B cell (primary cell): ENCODE results near the gene GATA6. TPM values are rescaled to one million over a fixed set of nuclear protein-coding genes. Genes with fewer than 3 reads are reported as not detected.

ENCODE experiments used
- ATAC-seq: fragments of 200-7000 bp; cut with Tn5 transposase; one replicate; pipeline ENCODE4 v1.10.0; 2021; ENCODE audit warnings: low read depth, mild to moderate bottlenecking, moderate number of reproducible peaks, moderate library complexity
- CTCF ChIA-PET: fragments of 350-600 bp; sonication (Branson Sonifier 250); formaldehyde crosslinking; loops from one replicate; lab custom pipeline; 2021; ENCODE audit warnings: antibody characterized with exemption, inconsistent platforms; lab: Charles Lee
- POLR2A ChIA-PET: fragments of 350-600 bp; sonication (Branson Sonifier 250); formaldehyde crosslinking; loops from one replicate; lab custom pipeline; 2021; ENCODE audit warnings: antibody characterized with exemption; lab: Charles Lee
- DNase-seq: peaks from one replicate; pipeline ENCODE4 v3.0.0; 2013
- H2AFZ ChIP-seq: 2 replicates; pipeline ENCODE4 v1.6.1; 2012; ENCODE audit warnings: mild to moderate bottlenecking, low read depth, low read length; ENCODE audit not compliant: insufficient read depth, poor library complexity, severe bottlenecking
- H3K27ac ChIP-seq, 2 donors: 1 replicate in 1 of 2; 2 replicates in 1 of 2; pipeline ENCODE4 v1.5.1; 2012 to 2013; ENCODE audit warnings: low read length in 2 of 2, mild to moderate bottlenecking in 2 of 2, moderate library complexity in 1 of 2
- H3K27me3 ChIP-seq, 4 experiments: fragments of 200-600 bp in 1 of 4; sonication (generic) in 1 of 4; replicated peaks in 1 of 4; 1 replicate in 2 of 4; 2 replicates in 2 of 4; pipeline versions ENCODE4 v1.6.1 to v1.7.0; 2013 to 2016; ENCODE audit warnings: low read length in 3 of 4, mild to moderate bottlenecking in 2 of 4, mixed read lengths in 1 of 4, moderate library complexity in 1 of 4; ENCODE audit not compliant: insufficient read depth in 4 of 4, control insufficient read depth in 3 of 4; ENCODE audit errors: control extremely low read depth in 1 of 4
- H3K36me3 ChIP-seq, 2 experiments: replicated peaks in 1 of 2; 1 replicate in 1 of 2; 2 replicates in 1 of 2; pipeline versions ENCODE4 v1.6.1 to v1.7.1; 2013; ENCODE audit warnings: low read length in 1 of 2; ENCODE audit not compliant: insufficient read depth in 2 of 2, control insufficient read depth in 1 of 2; ENCODE audit errors: control extremely low read depth in 1 of 2, extremely low read depth in 1 of 2
- H3K4me1 ChIP-seq, 2 donors: fragments of 200-600 bp in 1 of 2; sonication (generic) in 1 of 2; 1 replicate in 1 of 2; 2 replicates in 1 of 2; pipeline versions ENCODE4 v1.5.1 to v1.6.1; 2013 to 2017; ENCODE audit warnings: low read length in 2 of 2; ENCODE audit not compliant: control insufficient read depth in 2 of 2, insufficient read depth in 2 of 2
- H3K4me2 ChIP-seq: replicated peaks from 2 replicates; pipeline ENCODE3; 2012; ENCODE audit warnings: mild to moderate bottlenecking, low read depth, low read length; ENCODE audit not compliant: poor library complexity, severe bottlenecking
- H3K4me3 ChIP-seq, 5 experiments: fragments of 200-600 bp in 1 of 5; sonication (generic) in 1 of 5; 1 replicate in 3 of 5; 2 replicates in 2 of 5; pipeline versions ENCODE4 v1.5.1 to v1.7.0; 2011 to 2016; ENCODE audit warnings: low read length in 4 of 5, mild to moderate bottlenecking in 4 of 5, low read depth in 2 of 5, control low read depth in 1 of 5, moderate library complexity in 1 of 5; ENCODE audit not compliant: insufficient read depth in 1 of 5; ENCODE audit errors: control extremely low read depth in 1 of 5, extremely low read depth in 1 of 5
- H3K79me2 ChIP-seq: fragments of 200-600 bp; sonication (generic); one replicate; pipeline ENCODE4 v1.6.0; 2016; ENCODE audit warnings: low read length; ENCODE audit not compliant: control insufficient read depth, insufficient read depth
- H3K9ac ChIP-seq: fragments of 200-600 bp; sonication (generic); 2 replicates; pipeline ENCODE4 v1.6.1; 2017; ENCODE audit warnings: mild to moderate bottlenecking, low read length, moderate library complexity
- H3K9me3 ChIP-seq, 3 donors: one replicate each; pipeline versions ENCODE4 v1.6.1 to v1.7.1; 2013; ENCODE audit warnings: low read length in 2 of 3; ENCODE audit not compliant: control insufficient read depth in 2 of 3, insufficient read depth in 1 of 3; ENCODE audit errors: control extremely low read depth in 1 of 3
- H4K20me1 ChIP-seq: 2 replicates; pipeline ENCODE4 v1.6.0; 2012; ENCODE audit warnings: mild to moderate bottlenecking, low read length; ENCODE audit not compliant: insufficient read depth, control insufficient read depth, poor library complexity, severe bottlenecking
- H3K27ac Mint-ChIP-seq: one replicate; pipeline ENCODE4 v1.8.0; 2021; ENCODE audit warnings: mixed read lengths
- H3K27me3 Mint-ChIP-seq: one replicate; pipeline ENCODE4 v1.8.0; 2021; ENCODE audit warnings: mixed read lengths
- H3K4me1 Mint-ChIP-seq: one replicate; pipeline ENCODE4 v1.8.0; 2021; ENCODE audit warnings: mixed read lengths
- H3K4me3 Mint-ChIP-seq: one replicate; pipeline ENCODE4 v1.8.0; 2021; ENCODE audit warnings: mixed read lengths
- H3K9me3 Mint-ChIP-seq: one replicate; pipeline ENCODE4 v1.8.0; 2022; ENCODE audit warnings: mixed read lengths; ENCODE audit not compliant: insufficient read depth
- CTCF ChIP-seq: fragments of 200-600 bp; IDR thresholded peaks from one replicate; pipeline ENCODE4 v1.8.0; 2022; ENCODE audit warnings: antibody characterized with exemption, mild to moderate bottlenecking
- EZH2 ChIP-seq: IDR thresholded peaks from 2 replicates; pipeline ENCODE4 v1.6.1; 2012; ENCODE audit warnings: borderline replicate concordance, low read depth, mild to moderate bottlenecking, moderate library complexity, low read length; ENCODE audit not compliant: insufficient read depth, poor library complexity, severe bottlenecking
- WGBS: methylation state at CpG from one replicate; pipeline ENCODE4 v1.1.5; 2013; ENCODE audit warnings: missing lambda C conversion rate; ENCODE audit not compliant: insufficient coverage; 5-methylcytosine and 5-hydroxymethylcytosine counted together
- intact Hi-C: fragments of 100-400 bp; cut with micrococcal nuclease; formaldehyde crosslinking; loops from one replicate; pipeline ENCODE4 v1.10.0; 2022
- polyA plus RNA-seq: library from polyadenylated mRNA; depleted of rRNA; stranded (reverse); fragments of >200 nt; gene quantifications from 2 replicates; pipeline ENCODE4 v1.2.3, GENCODE V29; 2012
- total RNA-seq, 2 donors: library from RNA; stranded (reverse); fragments of 120-200 nt in 1 of 2; gene quantifications; 1 replicate in 1 of 2; 2 replicates in 1 of 2; pipeline versions ENCODE4 v1.2.3 to v1.2.4, GENCODE V29; 2013 to 2022

Gene GATA6
- total and polyA plus RNA-seq, 2 donors (not counting 1 experiment from before 2014, with no cell fraction given) = not detected

- no peak overlapping the region for H3K4me2 ChIP-seq
- 77% methylated on average over 1 of the region's 2 CpGs for WGBS
- POLR2A ChIA-PET = no interaction called here
Measured at GRCh38 chr18:22159014-22159413, 10.4 kb upstream of the GATA6 start.

GRCh38 chr18:22161090-22161489 is 8.3 kb upstream of the GATA6 start:
- Histone ChIP-seq H3K79me2 (no peaks in the 10 kb centered on the region), H3K4me2 (no peak overlapping the region), H3K9ac (no peak overlapping the region), H3K4me1 (no peaks in the 10 kb centered on the region), H3K27me3 (peaks cover 0 to 37% (median 22%) of the 10 kb centered on the region in 4 experiments), H3K9me3 (peaks cover 0 to 19% (median 0%) of the 10 kb centered on the region in 3 donors), H3K4me3 (no peak overlapping the region), H3K36me3 (no peaks in the 10 kb centered on the region), H2AFZ (no peak overlapping the region), H3K27ac (no peak overlapping the region), H4K20me1 (no peaks in the 10 kb centered on the region)
- Mint-ChIP-seq H3K27ac (no peak overlapping the region), H3K4me3 (no peak overlapping the region), H3K9me3 (no peaks in the 10 kb centered on the region), H3K4me1 (no peaks in the 10 kb centered on the region), H3K27me3 (peaks cover 37% of the 10 kb centered on the region)
- DNase-seq (no peak), ATAC-seq (no peak)
- CTCF ChIA-PET = no interaction called here
- no peak for TF ChIP-seq EZH2
- intact Hi-C loops = no loop called here
- POLR2A ChIA-PET = no interaction called here
- 81% methylated on average over 3 of the region's 5 CpGs for WGBS

More at GRCh38 chr18:22159014-22159413, 10.4 kb upstream of the GATA6 start:
- no peak overlapping the region for H3K27ac ChIP-seq
- no peaks in the 10 kb centered on the region for H3K79me2 ChIP-seq
- no peaks in the 10 kb centered on the region for H3K36me3 ChIP-seq
- ATAC-seq (no peak), DNase-seq (no peak)
- Mint-ChIP-seq H3K9me3 (no peaks in the 10 kb centered on the region), H3K27ac (no peak overlapping the region), H3K4me1 (no peaks in the 10 kb centered on the region), H3K4me3 (no peak overlapping the region), H3K27me3 (peaks cover 34% of the 10 kb centered on the region)
- H4K20me1 ChIP-seq = no peaks in the 10 kb centered on the region
- peaks cover 0 to 6% (median 0%) of the 10 kb centered on the region in 3 donors for H3K9me3 ChIP-seq
- no peak overlapping the region for H2AFZ ChIP-seq
- no peak overlapping the region for H3K4me3 ChIP-seq
- H3K9ac ChIP-seq = no peak overlapping the region
- intact Hi-C loops = no loop called here
- no peaks in the 10 kb centered on the region for H3K4me1 ChIP-seq
- CTCF ChIA-PET = no interaction called here
- TF ChIP-seq CTCF (no peak), EZH2 (no peak)
- peaks cover 0 to 20% (median 14%) of the 10 kb centered on the region in 4 experiments for H3K27me3 ChIP-seq
